GM10266 (cell line): ENCODE measurements around the gene PEAK1.

Experiments used
- DNase-seq: peaks from one replicate; pipeline ENCODE4 v3.0.0; 2012; ENCODE audit errors: extremely low spot score
- TF ChIP-seq, protein P1 (sequence below): IDR thresholded peaks from 2 replicates; pipeline ENCODE4 v1.5.1; 2012; ENCODE audit warnings: mild to moderate bottlenecking, low read depth; ENCODE audit not compliant: control insufficient read depth, insufficient read depth; ENCODE audit errors: missing control alignments

Gene PEAK1

GRCh38 chr15:77346245-77347036 is 73.5 kb downstream of the PEAK1 start:
- TF ChIP-seq, protein P1, sequence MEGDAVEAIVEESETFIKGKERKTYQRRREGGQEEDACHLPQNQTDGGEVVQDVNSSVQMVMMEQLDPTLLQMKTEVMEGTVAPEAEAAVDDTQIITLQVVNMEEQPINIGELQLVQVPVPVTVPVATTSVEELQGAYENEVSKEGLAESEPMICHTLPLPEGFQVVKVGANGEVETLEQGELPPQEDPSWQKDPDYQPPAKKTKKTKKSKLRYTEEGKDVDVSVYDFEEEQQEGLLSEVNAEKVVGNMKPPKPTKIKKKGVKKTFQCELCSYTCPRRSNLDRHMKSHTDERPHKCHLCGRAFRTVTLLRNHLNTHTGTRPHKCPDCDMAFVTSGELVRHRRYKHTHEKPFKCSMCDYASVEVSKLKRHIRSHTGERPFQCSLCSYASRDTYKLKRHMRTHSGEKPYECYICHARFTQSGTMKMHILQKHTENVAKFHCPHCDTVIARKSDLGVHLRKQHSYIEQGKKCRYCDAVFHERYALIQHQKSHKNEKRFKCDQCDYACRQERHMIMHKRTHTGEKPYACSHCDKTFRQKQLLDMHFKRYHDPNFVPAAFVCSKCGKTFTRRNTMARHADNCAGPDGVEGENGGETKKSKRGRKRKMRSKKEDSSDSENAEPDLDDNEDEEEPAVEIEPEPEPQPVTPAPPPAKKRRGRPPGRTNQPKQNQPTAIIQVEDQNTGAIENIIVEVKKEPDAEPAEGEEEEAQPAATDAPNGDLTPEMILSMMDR = no peak
- DNase-seq = no peak

GRCh38 chr15:77342807-77343206 is 77.1 kb downstream of the PEAK1 start:
- TF ChIP-seq, protein P1 = no peak
- DNase-seq = no peak

GRCh38 chr15:77340245-77340644 is 79.7 kb downstream of the PEAK1 start:
- DNase-seq = no peak
- TF ChIP-seq, protein P1 = no peak

DNA sequence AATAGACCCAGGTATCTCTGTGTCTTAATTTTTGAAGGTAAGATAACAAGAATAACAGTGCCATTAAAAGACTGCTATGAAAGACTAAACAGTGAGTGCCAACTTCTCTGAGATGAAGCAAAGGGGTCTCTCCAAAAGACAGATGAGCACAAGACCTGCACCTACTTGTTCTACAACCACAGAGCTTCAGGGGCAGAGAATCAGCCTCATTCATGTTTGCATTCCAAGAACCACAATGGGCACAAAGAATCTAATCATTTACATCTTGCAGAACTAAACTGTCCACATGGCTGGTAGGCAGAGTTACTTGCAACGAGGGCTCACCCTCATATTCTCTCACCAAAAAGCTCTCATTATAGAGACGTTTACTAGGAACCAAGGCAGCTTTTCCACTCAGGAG is 83.9 kb downstream of the PEAK1 start:
- TF ChIP-seq, protein P1 = no peak
- DNase-seq = no peak

DNA sequence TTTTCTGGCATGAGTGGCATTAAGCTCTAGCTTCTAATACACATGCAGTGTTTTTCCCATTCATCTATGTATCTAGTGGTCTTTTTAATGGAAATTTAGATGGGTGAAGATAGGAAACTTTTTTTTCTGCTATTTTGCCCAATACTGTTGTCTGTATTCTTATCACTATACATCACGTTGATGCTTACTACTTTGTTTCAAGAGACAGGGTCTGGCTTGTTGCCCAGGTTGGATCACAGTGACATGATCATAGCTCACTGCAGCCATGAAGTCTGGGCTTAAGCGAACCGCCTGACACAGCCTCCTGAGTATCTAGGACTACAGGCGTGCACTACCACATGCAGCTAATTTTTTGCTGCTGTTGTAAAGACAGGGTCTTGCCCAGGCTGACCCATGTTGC is 84.6 kb downstream of the PEAK1 start:
- TF ChIP-seq, protein P1 = no peak
- no peak for DNase-seq

- TF ChIP-seq, protein P1 = no peak
- no peak for DNase-seq
Observed at GRCh38 chr15:77333166-77333565, 86.7 kb downstream of the PEAK1 start.

- no peak for DNase-seq
- TF ChIP-seq, protein P1 = no peak
Observed at GRCh38 chr15:77329202-77329601, 90.7 kb downstream of the PEAK1 start.
